ENCODE data around the gene CRYZ. TPM values are rescaled to one million over a fixed set of nuclear protein-coding genes. Genes with fewer than 3 reads are reported as not detected.
A peak's percentile ranks its signal among the peaks of the same experiment; 100 is the strongest.

Gene CRYZ
- total and polyA plus RNA-seq, 2 of the 4 experiments (the other 2 are of a cell fraction) = 40.6 to 43.4 TPM

DNA sequence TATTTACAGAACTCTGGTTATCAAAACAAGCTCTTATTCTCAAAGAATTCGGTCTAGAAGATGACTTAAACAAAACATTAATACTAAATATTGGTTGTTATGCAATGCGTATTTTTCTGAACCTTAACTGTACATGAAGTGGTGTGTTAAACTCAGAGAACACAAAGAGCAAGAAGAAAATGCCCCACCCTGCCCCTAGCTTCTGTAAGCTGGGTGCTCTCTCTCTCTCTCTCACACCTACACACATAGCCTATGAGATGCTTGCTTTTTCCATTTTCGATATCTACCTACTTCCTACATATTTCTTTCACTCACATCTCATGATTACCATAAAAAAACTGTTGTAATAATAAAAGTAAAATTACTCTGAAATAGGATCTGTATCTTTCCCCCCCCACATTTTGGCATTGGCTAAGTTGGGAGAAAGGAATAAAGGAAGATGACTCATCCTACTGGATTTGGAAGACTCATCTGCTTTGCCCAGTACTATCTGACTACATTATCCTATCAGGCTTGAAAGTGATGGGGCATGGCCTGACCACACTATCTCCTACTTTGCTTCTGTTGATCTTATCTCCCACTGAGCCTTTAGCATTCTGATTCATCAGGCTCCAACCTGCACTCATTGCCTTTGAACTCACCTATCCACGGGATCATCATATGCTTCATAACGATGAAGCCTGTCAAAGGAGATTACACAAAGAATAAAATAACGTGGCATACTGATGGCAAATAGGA is 2.9 kb downstream of the CRYZ start:
- Histone ChIP-seq H4K5ac (ENCODE audit: low read depth, low read length) (no peak overlapping the region), H4K8ac (ENCODE audit: low read depth in 2 of 2, low read length in 2 of 2) (no peak overlapping the region), H3K23ac (ENCODE audit: low read depth, low read length) (no peak overlapping the region), H3K79me1 (ENCODE audit: low read depth in 1 of 2, low read length in 2 of 2) (peaks cover 17 to 52% of the 10 kb centered on the region in 2 experiments; a peak in 3 of 4 replicates), H4K20me1 (ENCODE audit: insufficient read depth, low read length) (peaks cover 3% of the 10 kb centered on the region; the same call in 1 of the 2 replicates), H3K36me3 (ENCODE audit: control insufficient read depth, insufficient read depth, low read length) (peaks cover 3% of the 10 kb centered on the region), H3K4me2 (ENCODE audit: low read depth, low read length) (peak overlapping the region; percentile 17; the same call in 1 of the 2 replicates), H3K18ac (ENCODE audit: low read depth, low read length) (no peak overlapping the region), H3K56ac (ENCODE audit: extremely low read depth, insufficient read depth, low read length) (no peak overlapping the region), H3K14ac (replicated peaks; ENCODE audit: low read depth, low read length) (no peak overlapping the region), H2BK120ac (ENCODE audit: low read depth, low read length) (peak overlapping the region; percentile 46; the same call in 1 of the 2 replicates), H4K91ac (ENCODE audit: insufficient read depth, low read depth, low read length) (no peak overlapping the region), H3K9ac (ENCODE audit: low read depth, low read length) (no peak overlapping the region), H3K9me3 (ENCODE audit: control insufficient read depth, insufficient read depth, low read length) (peaks cover 4% of the 10 kb centered on the region; the same call in 1 of the 2 replicates), H2BK20ac (ENCODE audit: low read depth, low read length) (no peak overlapping the region), H2AFZ (replicated peaks; ENCODE audit: low read length, poor library complexity) (no peak overlapping the region), H2BK15ac (ENCODE audit: low read depth, low read length) (no peak overlapping the region), H3K27ac (ENCODE audit: insufficient read depth, low read length) (no peak overlapping the region), H3K4me1 (ENCODE audit: control insufficient read depth, insufficient read depth, low read length) (peaks cover 12% of the 10 kb centered on the region), H3K9me1 (ENCODE audit: insufficient read depth, low read length) (peaks cover 3% of the 10 kb centered on the region), H2BK5ac (ENCODE audit: low read depth, low read length, poor library complexity, severe bottlenecking) (peak overlapping the region; percentile 19), H2AK9ac (replicated peaks; ENCODE audit: low read depth, low read length, poor library complexity) (peak overlapping the region; percentile 67), H2AK5ac (ENCODE audit: low read depth, low read length) (peak overlapping the region; percentile 74; the same call in 1 of the 2 replicates), H3K4me3 (ENCODE audit: insufficient read depth, low read depth, low read length) (no peak overlapping the region), H3K27me3 (ENCODE audit: control insufficient read depth, insufficient read depth, low read length) (no peaks in the 10 kb centered on the region), H3K4ac (ENCODE audit: low read depth, low read length) (no peak overlapping the region)
- ChIA-PET CTCF (interaction anchor here (0.7 to 1.0 kb wide), 3 partner anchors 16 to 1468 kb away, joined by 3 to 4 read pairs (median 3); no protein-coding TSS in a partner anchor), POLR2A (ENCODE audit: unreplicated experiment) (no interaction called here)
- 100% methylated on average over 1 of the region's 6 CpGs; no CpG with 5 or more reads in 1 of the 2 experiments for whole genome bisulfite sequencing, 2 experiments (ENCODE audit: extremely low coverage in 2 of 2, insufficient read length in 1 of 2)
- BruUV-seq (replicated peaks) = no TSS peak
- in situ Hi-C loops (cut with MboI; ENCODE audit: low sequenced_read_pairs) (loop anchor here (25.0 kb wide), 1 partner anchor 543 kb away; the partner anchor contains the start of genes FPGT and LRRIQ3), intact Hi-C loops (cut with micrococcal nuclease) (loop anchor here (2.0 to 10.0 kb wide), 2 partner anchors 15 to 145 kb away; no protein-coding TSS in a partner anchor), dilution Hi-C loops (cut with HindIII; ENCODE audit: low sequenced_read_pairs, unreplicated experiment) (no loop called here)
- ATAC-seq (ENCODE audit: low read depth) (peak; percentile 9), DNase-seq (peak; percentile 78)
- TF ChIP-seq, protein P1, sequence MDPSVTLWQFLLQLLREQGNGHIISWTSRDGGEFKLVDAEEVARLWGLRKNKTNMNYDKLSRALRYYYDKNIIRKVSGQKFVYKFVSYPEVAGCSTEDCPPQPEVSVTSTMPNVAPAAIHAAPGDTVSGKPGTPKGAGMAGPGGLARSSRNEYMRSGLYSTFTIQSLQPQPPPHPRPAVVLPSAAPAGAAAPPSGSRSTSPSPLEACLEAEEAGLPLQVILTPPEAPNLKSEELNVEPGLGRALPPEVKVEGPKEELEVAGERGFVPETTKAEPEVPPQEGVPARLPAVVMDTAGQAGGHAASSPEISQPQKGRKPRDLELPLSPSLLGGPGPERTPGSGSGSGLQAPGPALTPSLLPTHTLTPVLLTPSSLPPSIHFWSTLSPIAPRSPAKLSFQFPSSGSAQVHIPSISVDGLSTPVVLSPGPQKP (IDR thresholded peaks at IDR 0.05; ENCODE audit: borderline replicate concordance, low read depth, low read length) = no peak
- TF ChIP-seq RFX5 (IDR thresholded peaks at IDR 0.05; ENCODE audit: low read depth, low read length) (no peak), RAD21 (IDR thresholded peaks at IDR 0.05; ENCODE audit: low read length) (no peak), MAFK (IDR thresholded peaks at IDR 0.05; ENCODE audit: low read depth, low read length) (no peak), BHLHE40 (IDR thresholded peaks at IDR 0.05; ENCODE audit: low read depth, low read length) (peak; percentile 55; the same call in 1 of the 2 replicates), CEBPB (IDR thresholded peaks at IDR 0.05; ENCODE audit: low read depth, low read length) (no peak), MAZ (IDR thresholded peaks at IDR 0.05; ENCODE audit: borderline replicate concordance, low read depth, low read length) (no peak), SMC3 (IDR thresholded peaks at IDR 0.05; ENCODE audit: low read depth, low read length) (no peak), FOS (IDR thresholded peaks at IDR 0.05; ENCODE audit: low read depth, low read length) (peak; percentile 80), NFE2L2 (IDR thresholded peaks at IDR 0.05; ENCODE audit: low read depth, low read length) (peak; percentile 1; the same call in 1 of the 2 replicates), MXI1 (IDR thresholded peaks at IDR 0.05; ENCODE audit: borderline replicate concordance, low read depth, low read length) (no peak), POLR2A (IDR thresholded peaks at IDR 0.05; ENCODE audit: low read depth, low read length) (no peak)
- TF ChIP-seq, protein P2, sequence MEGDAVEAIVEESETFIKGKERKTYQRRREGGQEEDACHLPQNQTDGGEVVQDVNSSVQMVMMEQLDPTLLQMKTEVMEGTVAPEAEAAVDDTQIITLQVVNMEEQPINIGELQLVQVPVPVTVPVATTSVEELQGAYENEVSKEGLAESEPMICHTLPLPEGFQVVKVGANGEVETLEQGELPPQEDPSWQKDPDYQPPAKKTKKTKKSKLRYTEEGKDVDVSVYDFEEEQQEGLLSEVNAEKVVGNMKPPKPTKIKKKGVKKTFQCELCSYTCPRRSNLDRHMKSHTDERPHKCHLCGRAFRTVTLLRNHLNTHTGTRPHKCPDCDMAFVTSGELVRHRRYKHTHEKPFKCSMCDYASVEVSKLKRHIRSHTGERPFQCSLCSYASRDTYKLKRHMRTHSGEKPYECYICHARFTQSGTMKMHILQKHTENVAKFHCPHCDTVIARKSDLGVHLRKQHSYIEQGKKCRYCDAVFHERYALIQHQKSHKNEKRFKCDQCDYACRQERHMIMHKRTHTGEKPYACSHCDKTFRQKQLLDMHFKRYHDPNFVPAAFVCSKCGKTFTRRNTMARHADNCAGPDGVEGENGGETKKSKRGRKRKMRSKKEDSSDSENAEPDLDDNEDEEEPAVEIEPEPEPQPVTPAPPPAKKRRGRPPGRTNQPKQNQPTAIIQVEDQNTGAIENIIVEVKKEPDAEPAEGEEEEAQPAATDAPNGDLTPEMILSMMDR (conservative IDR thresholded peaks at IDR 0.05; ENCODE audit: low read depth, low read length) = no peak
- TF ChIP-seq, protein P3, sequence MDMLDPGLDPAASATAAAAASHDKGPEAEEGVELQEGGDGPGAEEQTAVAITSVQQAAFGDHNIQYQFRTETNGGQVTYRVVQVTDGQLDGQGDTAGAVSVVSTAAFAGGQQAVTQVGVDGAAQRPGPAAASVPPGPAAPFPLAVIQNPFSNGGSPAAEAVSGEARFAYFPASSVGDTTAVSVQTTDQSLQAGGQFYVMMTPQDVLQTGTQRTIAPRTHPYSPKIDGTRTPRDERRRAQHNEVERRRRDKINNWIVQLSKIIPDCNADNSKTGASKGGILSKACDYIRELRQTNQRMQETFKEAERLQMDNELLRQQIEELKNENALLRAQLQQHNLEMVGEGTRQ (IDR thresholded peaks at IDR 0.05; ENCODE audit: low read depth, low read length) = no peak

Measured in IMR-90 (cell line).